ENCODE results near the gene FAM131A. TPM values are rescaled to one million over a fixed set of nuclear protein-coding genes. Genes with fewer than 3 reads are reported as not detected.

FAM131A gene
- total RNA-seq, 1 donor from 2014 or later, result 22.7 TPM

- H3K4me3 ChIP-seq (ENCODE audit: low read depth, low read length), result no peak overlapping the region
These were observed 4.2 kb upstream of the FAM131A start for GRCh38 chr3:184333190-184333589.

GRCh38 chr3:184333700-184334099 lies 3.7 kb upstream of the FAM131A start:
- no peak for TF ChIP-seq CTCF (conservative IDR thresholded peaks at IDR 0.05; ENCODE audit: low read depth, low read length)
- DNase-seq (ENCODE audit: low read depth), result no peak
- H3K4me3 ChIP-seq (ENCODE audit: low read depth, low read length), result no peak overlapping the region

More at GRCh38 chr3:184333190-184333589, 4.2 kb upstream of the FAM131A start:
- TF ChIP-seq CTCF (conservative IDR thresholded peaks at IDR 0.05; ENCODE audit: low read depth, low read length), result no peak
- DNase-seq (ENCODE audit: low read depth), result no peak

- H3K4me3 ChIP-seq (ENCODE audit: low read depth, low read length), result no peak overlapping the region
- no peak for DNase-seq (ENCODE audit: low read depth)
- TF ChIP-seq CTCF (conservative IDR thresholded peaks at IDR 0.05; ENCODE audit: low read depth, low read length), result no peak
These were observed 2.8 kb upstream of the FAM131A start for GRCh38 chr3:184334470-184335158.

- DNase-seq (ENCODE audit: low read depth), result no peak
- H3K4me3 ChIP-seq (ENCODE audit: low read depth, low read length), result no peak overlapping the region
- TF ChIP-seq CTCF (conservative IDR thresholded peaks at IDR 0.05; ENCODE audit: low read depth, low read length), result no peak
These were observed 2.1 kb upstream of the FAM131A start for GRCh38 chr3:184335291-184335660.

- peak overlapping the region; percentile 72 for H3K4me3 ChIP-seq (ENCODE audit: low read depth, low read length)
- no peak for DNase-seq (ENCODE audit: low read depth)
- TF ChIP-seq CTCF (conservative IDR thresholded peaks at IDR 0.05; ENCODE audit: low read depth, low read length), result no peak
These were observed 1.5 kb upstream of the FAM131A start for GRCh38 chr3:184335661-184336546.

- H3K4me3 ChIP-seq (ENCODE audit: low read depth, low read length), result peak overlapping the region; percentile 72
- DNase-seq (ENCODE audit: low read depth), result no peak
- TF ChIP-seq CTCF (conservative IDR thresholded peaks at IDR 0.05; ENCODE audit: low read depth, low read length), result no peak
These were observed 627 bp upstream of the FAM131A start for GRCh38 chr3:184336547-184337398.

Data from epithelial cell of proximal tubule (primary cell).